Measurements from ENCODE around the gene SRF. TPM values are rescaled to one million over a fixed set of nuclear protein-coding genes. Genes with fewer than 3 reads are reported as not detected.

The SRF gene
- total RNA-seq, 1 donor: 43.6 TPM

DNA sequence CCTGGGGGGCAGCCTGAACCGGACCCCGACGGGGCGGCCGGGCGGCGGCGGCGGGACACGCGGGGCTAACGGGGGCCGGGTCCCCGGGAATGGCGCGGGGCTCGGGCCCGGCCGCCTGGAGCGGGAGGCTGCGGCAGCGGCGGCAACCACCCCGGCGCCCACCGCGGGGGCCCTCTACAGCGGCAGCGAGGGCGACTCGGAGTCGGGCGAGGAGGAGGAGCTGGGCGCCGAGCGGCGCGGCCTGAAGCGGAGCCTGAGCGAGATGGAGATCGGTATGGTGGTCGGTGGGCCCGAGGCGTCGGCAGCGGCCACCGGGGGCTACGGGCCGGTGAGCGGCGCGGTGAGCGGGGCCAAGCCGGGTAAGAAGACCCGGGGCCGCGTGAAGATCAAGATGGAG, 636 bp downstream of the SRF start:
- DNase-seq (ENCODE audit: low read depth): no peak
- TF ChIP-seq, protein P1, sequence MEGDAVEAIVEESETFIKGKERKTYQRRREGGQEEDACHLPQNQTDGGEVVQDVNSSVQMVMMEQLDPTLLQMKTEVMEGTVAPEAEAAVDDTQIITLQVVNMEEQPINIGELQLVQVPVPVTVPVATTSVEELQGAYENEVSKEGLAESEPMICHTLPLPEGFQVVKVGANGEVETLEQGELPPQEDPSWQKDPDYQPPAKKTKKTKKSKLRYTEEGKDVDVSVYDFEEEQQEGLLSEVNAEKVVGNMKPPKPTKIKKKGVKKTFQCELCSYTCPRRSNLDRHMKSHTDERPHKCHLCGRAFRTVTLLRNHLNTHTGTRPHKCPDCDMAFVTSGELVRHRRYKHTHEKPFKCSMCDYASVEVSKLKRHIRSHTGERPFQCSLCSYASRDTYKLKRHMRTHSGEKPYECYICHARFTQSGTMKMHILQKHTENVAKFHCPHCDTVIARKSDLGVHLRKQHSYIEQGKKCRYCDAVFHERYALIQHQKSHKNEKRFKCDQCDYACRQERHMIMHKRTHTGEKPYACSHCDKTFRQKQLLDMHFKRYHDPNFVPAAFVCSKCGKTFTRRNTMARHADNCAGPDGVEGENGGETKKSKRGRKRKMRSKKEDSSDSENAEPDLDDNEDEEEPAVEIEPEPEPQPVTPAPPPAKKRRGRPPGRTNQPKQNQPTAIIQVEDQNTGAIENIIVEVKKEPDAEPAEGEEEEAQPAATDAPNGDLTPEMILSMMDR (IDR thresholded peaks at IDR 0.05; ENCODE audit: insufficient read depth, low read depth, low read length): no peak
- H3K4me3 ChIP-seq (ENCODE audit: low read depth, low read length): peak overlapping the region; percentile 90

DNA sequence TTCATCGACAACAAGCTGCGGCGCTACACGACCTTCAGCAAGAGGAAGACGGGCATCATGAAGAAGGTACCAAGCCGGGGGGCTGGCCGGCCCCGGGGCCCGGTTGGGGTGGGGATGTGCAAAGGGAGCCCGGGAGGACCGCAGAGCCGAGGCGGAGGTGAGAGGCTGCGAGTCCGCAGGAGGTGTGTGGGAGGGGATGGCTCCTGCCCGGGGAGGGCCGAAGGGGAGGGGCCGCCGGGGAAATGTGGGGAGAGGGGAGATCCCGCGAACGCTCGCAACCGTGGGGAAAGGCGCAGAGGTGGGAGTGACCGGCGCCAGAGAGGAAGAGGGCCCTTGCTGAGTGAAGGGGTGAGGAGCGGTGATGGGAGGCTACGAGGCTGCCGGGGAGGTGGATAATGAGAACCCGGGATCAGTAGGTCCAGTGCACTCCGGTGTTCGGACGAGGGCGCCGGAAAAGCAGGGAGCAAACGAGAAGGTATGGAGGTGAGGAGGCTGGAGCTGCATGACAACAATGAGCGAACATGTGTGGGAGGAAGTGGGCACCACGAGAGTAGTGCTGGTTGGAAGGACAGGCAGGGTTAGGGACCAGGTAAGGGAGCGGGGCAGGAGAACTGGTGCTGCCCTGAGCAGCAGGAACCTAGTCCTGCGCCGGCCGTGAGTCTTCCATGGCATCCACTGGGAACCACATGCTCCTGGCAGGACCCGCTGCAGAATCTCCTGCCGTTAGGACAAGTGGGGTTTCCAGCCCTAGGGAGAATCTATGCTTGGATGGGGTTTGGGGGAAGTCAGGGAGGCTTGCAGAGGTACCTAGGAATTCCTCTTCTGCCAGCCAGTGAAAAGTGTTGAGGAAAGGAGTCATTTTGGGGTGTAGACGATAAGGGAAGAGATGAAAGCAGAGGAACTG, 1.3 kb downstream of the SRF start:
- TF ChIP-seq, protein P1 (IDR thresholded peaks at IDR 0.05; ENCODE audit: insufficient read depth, low read depth, low read length): no peak
- DNase-seq (ENCODE audit: low read depth): peak; percentile 33
- peak overlapping the region; percentile 90 for H3K4me3 ChIP-seq (ENCODE audit: low read depth, low read length)

DNA sequence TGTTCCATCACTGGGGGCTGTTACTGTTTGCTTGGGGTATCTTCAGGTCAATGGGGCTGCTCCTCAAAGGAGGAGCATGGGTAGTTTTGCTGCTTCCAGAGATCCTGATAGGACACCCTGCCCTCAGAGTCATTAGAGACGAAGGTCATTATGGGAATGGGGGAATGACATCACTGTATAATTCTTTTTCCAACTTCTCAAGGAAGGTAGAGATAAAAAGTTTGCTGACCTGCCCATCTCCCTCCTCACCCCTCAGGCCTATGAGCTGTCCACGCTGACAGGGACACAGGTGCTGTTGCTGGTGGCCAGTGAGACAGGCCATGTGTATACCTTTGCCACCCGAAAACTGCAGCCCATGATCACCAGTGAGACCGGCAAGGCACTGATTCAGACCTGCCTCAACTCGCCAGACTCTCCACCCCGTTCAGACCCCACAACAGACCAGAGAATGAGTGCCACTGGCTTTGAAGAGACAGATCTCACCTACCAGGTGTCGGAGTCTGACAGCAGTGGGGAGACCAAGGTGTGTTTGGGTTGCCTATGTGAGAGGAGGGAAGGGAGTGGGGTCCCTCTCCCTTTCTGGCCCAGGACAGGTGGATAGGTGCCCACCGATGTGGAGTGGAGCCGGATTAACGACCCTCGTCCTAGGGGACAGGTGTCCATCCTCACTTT, 2.7 kb downstream of the SRF start:
- H3K4me3 ChIP-seq (ENCODE audit: low read depth, low read length): peak overlapping the region; percentile 90
- DNase-seq (ENCODE audit: low read depth): no peak
- TF ChIP-seq, protein P1 (IDR thresholded peaks at IDR 0.05; ENCODE audit: insufficient read depth, low read depth, low read length): no peak

DNA sequence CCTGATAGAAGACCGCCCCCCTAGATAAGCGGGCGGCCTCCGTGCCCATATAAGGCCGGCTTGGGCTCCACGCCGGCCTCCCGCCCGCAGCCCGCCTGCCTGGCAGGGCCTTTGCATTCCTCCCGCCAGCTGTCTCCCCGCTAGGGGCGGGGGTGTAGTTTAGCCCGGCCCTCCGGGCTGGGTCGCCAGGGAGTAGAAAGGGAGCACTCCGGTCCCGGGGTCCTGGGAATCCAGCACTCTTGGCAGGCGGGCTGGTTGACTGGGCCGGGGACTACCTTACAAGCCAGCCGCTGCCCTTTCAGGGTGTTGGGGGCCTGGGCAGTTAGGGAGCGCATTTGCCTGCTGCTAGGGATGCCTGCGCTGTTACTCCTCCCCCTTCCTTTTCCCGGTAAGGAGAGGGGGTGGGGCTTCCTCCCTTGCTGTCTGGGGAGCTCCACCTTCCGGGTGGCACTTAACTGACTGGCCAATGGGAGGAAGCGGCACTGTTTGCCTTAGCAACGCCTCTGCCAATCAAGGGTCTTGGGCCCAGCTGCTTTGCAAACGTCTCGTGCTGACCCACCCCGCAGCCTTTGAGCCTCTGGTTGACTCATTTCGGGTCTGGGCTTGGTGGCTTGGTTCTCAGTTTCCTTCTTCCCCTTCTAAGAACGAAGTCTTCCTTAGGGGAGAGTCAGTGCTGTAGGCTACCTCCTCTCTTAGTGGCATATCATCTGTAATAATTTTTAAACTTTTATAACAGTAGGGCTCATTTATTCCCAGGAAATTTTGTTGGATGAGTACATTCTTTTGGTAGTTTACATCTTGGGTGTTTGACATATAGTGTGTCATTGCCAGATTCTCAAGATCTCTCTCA, 3.4 kb downstream of the SRF start:
- DNase-seq (ENCODE audit: low read depth): peak; percentile 99
- TF ChIP-seq, protein P1 (IDR thresholded peaks at IDR 0.05; ENCODE audit: insufficient read depth, low read depth, low read length): peak; percentile 9
- H3K4me3 ChIP-seq (ENCODE audit: low read depth, low read length): peak overlapping the region; percentile 90

DNA sequence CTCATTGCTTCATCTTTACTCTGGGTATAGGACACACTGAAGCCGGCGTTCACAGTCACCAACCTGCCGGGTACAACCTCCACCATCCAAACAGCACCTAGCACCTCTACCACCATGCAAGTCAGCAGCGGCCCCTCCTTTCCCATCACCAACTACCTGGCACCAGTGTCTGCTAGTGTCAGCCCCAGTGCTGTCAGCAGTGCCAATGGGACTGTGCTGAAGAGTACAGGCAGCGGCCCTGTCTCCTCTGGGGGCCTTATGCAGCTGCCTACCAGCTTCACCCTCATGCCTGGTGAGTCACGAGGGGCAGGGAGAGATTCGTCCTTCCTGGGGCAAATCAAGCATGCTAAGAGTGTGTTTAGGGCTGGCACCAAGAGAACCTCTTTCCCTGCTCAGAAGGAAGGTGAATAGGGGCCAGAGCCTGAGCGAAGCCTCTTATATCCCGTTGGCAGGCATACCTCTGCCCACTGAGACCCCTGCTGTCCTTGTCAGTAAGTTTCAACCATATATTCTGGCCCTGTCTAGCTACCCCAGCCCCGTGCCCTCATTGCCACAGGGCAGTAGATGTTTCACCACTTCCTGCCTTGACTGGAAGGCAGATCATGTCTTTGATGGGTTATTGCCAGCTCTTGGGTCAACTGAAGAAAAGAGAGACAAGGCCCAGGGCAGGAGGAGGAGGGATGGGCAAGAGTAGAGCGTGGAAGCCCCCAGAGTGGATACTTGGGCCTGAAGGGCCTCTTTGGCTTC, 4.8 kb downstream of the SRF start:
- TF ChIP-seq, protein P1 (IDR thresholded peaks at IDR 0.05; ENCODE audit: insufficient read depth, low read depth, low read length): no peak
- H3K4me3 ChIP-seq (ENCODE audit: low read depth, low read length): no peak overlapping the region
- DNase-seq (ENCODE audit: low read depth): no peak

DNA sequence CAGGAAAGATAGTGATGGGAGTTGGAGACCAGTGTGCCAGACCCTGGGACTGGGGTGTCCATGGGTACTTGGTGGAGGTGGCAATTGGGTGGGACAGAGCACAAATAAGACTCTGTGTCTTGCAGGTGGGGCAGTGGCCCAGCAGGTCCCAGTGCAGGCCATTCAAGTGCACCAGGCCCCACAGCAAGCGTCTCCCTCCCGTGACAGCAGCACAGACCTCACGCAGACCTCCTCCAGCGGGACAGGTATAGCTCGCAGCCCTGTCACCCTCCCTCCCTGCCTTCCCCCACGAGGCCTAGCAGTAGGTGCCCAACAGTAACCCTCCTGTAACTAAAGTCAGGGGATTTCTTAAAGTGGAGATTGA, 5.3 kb downstream of the SRF start:
- H3K4me3 ChIP-seq (ENCODE audit: low read depth, low read length): no peak overlapping the region
- DNase-seq (ENCODE audit: low read depth): no peak
- TF ChIP-seq, protein P1 (IDR thresholded peaks at IDR 0.05; ENCODE audit: insufficient read depth, low read depth, low read length): no peak

All from fibroblast of villous mesenchyme (primary cell).